NCI-H2107 treated with DMSO at 0.1 percent for 48 hours (cell line): ENCODE results near the gene ARHGEF38.
"Not testable (repeated sequence)": the region's sequence is repeated elsewhere in the genome, so short reads cannot be mapped to it uniquely, and the experiment has no call there.

Experiments
- DNase-seq: peaks from one replicate; lab custom pipeline; 2025; ENCODE audit not compliant: unreplicated experiment; lab: John Stamatoyannopoulos, UW

Gene ARHGEF38

DNA sequence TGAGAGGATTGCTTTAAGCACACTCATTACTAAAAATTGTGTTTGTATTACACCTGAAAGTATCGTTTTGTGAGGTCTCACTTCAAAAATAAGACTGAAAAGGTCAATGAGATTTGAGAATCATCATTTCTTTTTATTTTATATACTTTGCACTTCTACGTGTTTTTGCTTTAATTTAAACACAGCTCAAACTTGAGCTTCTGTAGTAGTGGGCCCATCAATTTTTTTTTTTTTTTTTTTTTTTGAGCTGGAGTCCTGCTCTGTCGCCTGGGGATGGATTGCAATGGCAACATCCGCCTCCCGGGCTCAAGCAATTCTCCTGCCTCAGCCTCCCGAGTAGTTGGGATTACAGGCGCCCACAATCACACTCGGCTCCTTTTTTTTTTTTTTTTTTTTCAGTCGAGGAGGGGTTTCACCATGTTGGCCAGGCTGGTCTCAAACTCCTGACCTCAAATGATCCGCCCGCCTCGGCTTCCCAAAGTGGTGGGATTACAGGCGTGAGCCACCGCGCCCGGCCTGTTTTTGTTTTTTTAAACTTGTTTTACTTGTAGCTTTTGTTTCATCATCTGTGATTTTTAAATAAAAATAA, 157.7 kb downstream of the ARHGEF38 start:
- no peak for DNase-seq

DNA sequence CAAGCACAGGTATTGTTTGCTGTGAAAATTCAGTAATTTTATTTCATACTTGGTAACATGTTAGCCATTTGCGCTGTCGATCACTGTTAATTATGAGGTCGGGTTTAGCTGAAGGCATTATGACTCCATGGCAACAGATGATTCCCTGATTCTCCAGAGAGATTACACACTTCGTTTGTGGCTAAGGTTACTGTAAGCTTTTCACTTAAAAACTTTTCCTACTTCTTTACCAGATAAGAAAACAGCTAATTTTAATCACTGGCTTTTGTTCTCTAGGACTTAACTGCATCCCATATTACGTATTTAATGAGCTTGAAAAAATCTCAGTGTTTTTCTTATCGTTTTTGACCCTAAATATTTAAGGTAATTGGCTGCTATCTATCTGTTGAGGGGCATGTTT, 158.3 kb downstream of the ARHGEF38 start:
- DNase-seq: no peak

DNA sequence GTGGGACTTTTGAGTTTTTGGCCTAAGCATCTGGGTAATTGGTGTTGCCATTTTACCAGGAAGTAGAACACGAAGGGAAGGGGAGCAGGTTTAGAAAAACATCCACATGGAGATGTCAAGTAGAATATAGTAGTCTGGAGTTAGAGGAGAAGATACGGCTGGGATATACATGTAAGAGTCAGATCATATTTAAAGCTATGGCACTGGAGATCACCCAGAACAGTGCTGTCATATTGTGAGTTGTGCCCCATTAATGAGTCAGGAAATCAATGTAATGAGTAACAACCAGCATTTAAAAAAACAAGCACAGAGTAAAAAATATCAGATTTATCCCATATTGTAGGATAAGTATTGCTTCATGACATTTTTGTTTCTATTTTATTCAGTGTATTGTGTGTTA, 160.3 kb downstream of the ARHGEF38 start:
- no peak for DNase-seq

DNA sequence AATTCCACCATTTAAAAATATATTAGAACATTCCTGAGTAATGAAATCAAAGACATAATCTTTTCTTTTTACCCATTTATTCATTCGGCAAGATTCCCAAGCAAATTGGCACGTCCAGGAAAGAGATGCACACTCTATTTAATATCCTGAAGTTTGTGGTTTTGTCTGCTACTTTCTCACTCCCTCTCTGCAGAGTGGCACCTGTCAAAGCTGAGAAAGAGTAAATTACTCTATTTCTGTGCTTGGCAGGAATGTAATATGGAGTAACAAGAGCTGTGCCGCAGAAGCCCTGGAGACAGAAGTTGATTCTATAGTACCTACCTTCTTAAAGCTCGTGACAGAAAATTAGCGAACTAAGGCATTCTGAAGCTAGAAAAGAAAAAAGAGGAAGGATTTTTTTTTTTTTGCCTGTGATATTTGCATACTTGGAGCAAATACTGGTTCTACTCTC, 161.7 kb downstream of the ARHGEF38 start:
- peak; percentile 3 for DNase-seq

DNA sequence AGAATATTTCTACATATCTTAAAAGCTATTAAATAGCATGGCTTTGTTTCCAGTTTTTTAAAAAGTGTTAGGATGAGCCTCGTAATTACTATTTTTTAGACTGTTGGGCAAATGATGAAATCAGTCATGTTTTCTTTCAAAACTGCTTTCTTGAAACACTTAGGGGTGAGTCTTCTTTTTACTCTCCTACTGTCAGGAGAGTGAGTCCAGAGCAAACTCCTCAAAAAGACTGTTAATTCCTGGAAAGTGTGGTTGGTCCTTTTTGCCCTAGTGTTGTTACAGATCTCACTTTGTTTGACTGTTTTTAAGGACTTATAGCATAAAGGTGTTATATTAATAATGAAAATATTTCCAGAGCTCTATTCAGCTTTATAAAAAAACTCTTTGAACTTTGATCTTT, 162.5 kb downstream of the ARHGEF38 start:
- no peak for DNase-seq

DNA sequence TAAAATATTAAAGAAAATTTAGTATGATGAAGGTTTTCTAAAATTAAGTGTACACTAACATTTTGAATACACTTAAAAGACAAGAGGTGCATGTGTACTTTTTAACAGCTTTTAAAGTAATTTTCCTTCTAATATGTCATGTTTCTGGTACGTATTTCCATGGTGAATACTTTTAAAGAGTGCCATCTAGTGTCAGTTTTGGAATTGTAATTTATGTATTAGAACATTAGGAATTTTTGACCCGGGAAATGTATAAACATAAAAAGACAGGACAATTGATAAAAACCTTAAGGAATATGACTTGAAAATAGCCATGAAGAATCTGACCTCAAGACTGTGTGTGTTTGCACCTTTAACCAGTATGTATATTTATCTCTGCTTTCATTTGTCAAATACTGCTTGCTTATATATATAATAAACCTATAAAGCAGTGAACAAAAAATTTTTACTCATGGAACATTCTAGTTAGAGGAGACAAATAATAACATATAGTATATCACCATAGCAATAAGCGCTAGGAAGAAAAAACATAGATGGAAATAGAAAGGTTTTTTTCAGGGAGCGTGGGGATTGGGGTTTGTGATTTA, 163.4 kb downstream of the ARHGEF38 start:
- peak; percentile 1 for DNase-seq

DNA sequence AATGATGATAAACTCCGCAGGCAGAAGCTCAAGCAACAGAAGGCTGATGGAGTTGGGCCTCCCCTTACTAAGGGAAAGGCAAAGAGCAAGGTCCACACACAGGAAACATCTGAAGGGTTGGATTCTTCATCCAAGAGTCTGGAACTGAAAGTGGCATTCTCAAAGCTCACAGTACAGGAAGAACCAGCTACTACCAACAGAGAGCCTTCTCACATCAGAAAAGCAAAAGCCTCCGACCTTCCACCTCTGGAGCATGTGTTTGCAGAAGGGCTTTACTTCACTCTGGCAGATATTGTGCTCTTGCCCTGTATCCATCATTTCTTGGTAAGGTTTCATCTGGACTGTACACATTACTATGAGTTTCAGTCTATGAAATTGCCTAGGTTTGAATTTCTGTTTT, 166.8 kb downstream of the ARHGEF38 start:
- no peak for DNase-seq

DNA sequence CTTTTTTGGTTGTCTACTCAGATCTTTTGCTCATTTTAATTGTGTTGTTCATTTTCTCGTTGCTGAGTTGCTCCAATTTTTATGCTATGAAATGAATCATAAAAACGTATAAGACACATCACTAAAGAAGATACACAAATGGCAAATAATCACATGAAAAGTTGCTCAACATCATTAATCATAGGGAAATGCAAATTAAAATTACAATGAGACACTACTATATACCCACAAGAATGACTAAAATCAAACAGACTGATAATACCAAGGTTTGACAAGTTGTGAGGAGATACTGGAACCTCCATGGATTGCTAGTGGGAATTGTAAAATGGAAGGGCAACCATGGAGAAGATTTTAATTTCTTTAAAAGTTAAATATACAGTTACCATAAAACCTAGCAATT, 173.2 kb downstream of the ARHGEF38 start:
- no peak for DNase-seq

DNA sequence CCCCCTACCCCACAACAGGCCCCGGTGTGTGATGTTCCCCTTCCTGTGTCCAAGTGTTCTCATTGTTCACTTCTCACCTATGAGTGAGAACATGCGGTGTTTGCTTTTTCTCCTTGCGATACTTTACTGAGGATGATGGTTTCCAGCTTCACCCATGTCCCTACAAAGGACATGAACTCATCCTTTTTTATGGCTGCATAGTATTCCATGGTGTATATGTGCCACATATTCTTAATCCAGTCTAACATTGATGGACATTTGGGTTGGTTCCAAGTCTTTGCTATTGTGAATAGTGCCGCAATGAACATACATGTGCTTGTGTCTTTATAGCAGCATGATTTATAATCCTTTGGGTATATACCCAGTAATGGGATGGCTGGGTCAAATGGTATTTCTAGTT, 177.5 kb downstream of the ARHGEF38 start:
- DNase-seq: not testable (repeated sequence)
